Left ventricle myocardium inferior (tissue), 1 donor: Measurements from ENCODE around the gene AGTPBP1. TPM values are rescaled to one million over a fixed set of nuclear protein-coding genes. Genes with fewer than 3 reads are reported as not detected.

Experiments used
- DNase-seq: peaks from one replicate; pipeline ENCODE4 v3.0.0-alpha.2; 2020
- H3K27ac ChIP-seq: fragments of 200-600 bp; replicated peaks from 2 replicates; pipeline ENCODE4 v1.8.0; 2021
- H3K27me3 ChIP-seq: fragments of 200-600 bp; 2 replicates; pipeline ENCODE4 v1.8.0; 2021; ENCODE audit warnings: low read depth
- H3K36me3 ChIP-seq: fragments of 200-600 bp; 2 replicates; pipeline ENCODE4 v1.8.0; 2021
- H3K4me1 ChIP-seq: fragments of 200-600 bp; 2 replicates; pipeline ENCODE4 v1.8.0; 2021
- H3K4me3 ChIP-seq: fragments of 200-600 bp; 2 replicates; pipeline ENCODE4 v1.8.0; 2021; ENCODE audit warnings: mild to moderate bottlenecking, moderate library complexity
- H3K9me3 ChIP-seq: fragments of 200-600 bp; replicated peaks from 2 replicates; pipeline ENCODE4 v1.8.0; 2021
- intact Hi-C: fragments of 100-400 bp; cut with micrococcal nuclease; formaldehyde crosslinking; loops from one replicate; pipeline ENCODE4 v1.11.0; 2022
- total RNA-seq: library from RNA; stranded (reverse); fragmentation: NEBNext Ultra II Directional; extraction: Animal tissue kit (Norgen Biotek cat#: 25700); gene quantifications from one replicate; pipeline ENCODE4 v1.2.1, GENCODE V29; 2021
- TF ChIP-seq, protein P1 (sequence below): fragments of 200-600 bp; IDR thresholded peaks from 2 replicates; pipeline ENCODE4 v1.8.0; 2021; ENCODE audit warnings: antibody characterized with exemption, mild to moderate bottlenecking, borderline replicate concordance
- donor health status: DM: no; HTN: yes; CAD: no; lungs with severe emphysema.

Gene AGTPBP1
- total RNA-seq, 1 donor from 2014 or later: 52.5 TPM

DNA sequence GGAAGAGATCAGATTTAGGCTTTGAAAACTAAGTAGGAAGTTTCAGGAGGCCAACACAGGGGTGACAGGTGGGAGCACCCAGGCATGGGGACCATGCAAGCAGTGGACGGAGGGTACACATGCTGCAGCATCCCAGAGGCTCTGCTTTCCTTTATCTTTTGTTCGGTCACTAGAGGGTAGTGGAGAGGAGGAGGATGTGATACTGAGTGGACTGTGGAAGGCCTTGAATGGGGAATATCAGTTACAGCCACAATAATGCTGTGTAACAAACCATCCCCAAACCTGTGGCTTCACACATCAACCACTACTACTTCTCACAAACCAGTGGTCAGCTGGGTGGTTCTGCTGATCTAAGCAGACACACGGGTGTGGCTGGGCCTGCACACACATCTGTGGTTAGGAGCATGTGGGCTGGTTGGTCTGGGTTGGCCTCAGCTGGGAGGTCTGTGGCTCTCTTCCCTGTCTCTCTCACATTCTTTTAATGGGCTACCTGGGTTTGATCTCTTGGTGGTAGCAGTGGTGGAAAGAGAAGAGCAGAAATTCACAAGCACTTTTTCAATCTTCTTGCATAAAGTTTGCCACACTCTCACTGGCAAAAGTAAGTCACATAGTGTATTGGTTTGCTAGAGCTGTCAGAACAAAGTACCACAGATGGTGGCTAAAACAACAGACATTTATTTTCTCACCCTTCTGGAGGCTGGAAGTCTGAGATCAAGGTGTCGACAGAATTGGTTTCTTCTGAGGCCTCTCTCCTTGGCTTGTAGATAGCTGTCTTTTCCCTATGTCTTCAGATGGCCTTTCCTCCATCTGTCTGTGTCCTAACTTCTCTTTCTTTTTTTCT is 238.7 kb downstream of the AGTPBP1 start:
- DNase-seq: no peak
- Histone ChIP-seq H3K9me3 (peaks cover 18% of the 10 kb centered on the region), H3K4me1 (no peaks in the 10 kb centered on the region), H3K27me3 (peaks cover 2% of the 10 kb centered on the region), H3K27ac (no peak overlapping the region), H3K36me3 (no peaks in the 10 kb centered on the region), H3K4me3 (no peak overlapping the region)
- TF ChIP-seq, protein P1, sequence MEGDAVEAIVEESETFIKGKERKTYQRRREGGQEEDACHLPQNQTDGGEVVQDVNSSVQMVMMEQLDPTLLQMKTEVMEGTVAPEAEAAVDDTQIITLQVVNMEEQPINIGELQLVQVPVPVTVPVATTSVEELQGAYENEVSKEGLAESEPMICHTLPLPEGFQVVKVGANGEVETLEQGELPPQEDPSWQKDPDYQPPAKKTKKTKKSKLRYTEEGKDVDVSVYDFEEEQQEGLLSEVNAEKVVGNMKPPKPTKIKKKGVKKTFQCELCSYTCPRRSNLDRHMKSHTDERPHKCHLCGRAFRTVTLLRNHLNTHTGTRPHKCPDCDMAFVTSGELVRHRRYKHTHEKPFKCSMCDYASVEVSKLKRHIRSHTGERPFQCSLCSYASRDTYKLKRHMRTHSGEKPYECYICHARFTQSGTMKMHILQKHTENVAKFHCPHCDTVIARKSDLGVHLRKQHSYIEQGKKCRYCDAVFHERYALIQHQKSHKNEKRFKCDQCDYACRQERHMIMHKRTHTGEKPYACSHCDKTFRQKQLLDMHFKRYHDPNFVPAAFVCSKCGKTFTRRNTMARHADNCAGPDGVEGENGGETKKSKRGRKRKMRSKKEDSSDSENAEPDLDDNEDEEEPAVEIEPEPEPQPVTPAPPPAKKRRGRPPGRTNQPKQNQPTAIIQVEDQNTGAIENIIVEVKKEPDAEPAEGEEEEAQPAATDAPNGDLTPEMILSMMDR: no peak
- intact Hi-C loops: no loop called here

DNA sequence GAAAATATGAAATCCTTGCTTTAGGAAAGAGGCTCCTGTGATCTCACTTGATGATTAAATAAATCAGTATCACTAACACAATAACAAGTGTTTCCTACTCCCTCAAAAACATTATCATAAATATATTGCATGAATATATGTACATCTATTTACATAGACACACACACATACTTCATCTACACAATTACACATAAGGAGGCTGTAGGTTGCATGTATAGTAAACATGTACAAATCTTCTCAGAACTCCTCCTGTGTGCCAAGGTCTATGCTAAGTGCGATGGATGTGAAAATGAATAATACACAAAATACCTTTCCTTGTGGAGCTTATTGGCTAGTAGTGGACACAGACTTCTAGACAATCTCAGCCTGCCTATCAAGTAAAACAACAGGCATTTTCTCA is 239.9 kb downstream of the AGTPBP1 start:
- no peaks in the 10 kb centered on the region for H3K4me1 ChIP-seq
- peaks cover under 1% of the 10 kb centered on the region for H3K27me3 ChIP-seq
- intact Hi-C loops: no loop called here
- TF ChIP-seq, protein P1: no peak
- no peak overlapping the region for H3K4me3 ChIP-seq
- no peak for DNase-seq
- no peak overlapping the region for H3K27ac ChIP-seq
- H3K36me3 ChIP-seq: no peaks in the 10 kb centered on the region
- H3K9me3 ChIP-seq: peaks cover 19% of the 10 kb centered on the region

DNA sequence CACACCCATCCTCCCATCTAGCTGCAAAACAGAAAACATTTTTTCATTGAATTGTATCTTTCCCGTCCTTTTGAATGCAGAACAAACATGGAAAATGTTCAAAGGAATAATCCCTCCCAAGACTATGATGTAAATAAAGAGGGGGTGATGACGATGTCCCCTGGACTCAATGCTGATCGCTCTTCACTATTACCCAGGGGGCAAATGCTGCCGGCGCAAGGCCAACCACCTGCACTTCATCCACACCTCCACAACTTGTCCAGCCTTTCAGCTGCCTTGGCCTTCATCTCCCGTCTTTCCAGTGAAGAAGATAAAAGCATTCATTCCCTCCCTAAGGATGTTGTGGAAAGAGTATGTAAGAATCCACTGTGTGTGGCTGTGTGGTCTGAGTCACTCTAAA is 240.3 kb downstream of the AGTPBP1 start:
- DNase-seq: no peak

More for the DNA sequence above, 240.3 kb downstream of the AGTPBP1 start:
- TF ChIP-seq, protein P1: no peak
- Histone ChIP-seq H3K27me3 (no peaks in the 10 kb centered on the region), H3K9me3 (peaks cover 19% of the 10 kb centered on the region), H3K4me3 (no peak overlapping the region), H3K27ac (no peak overlapping the region), H3K4me1 (no peaks in the 10 kb centered on the region), H3K36me3 (no peaks in the 10 kb centered on the region)
- intact Hi-C loops: no loop called here

Other genes starting within 250 kb of the AGTPBP1 start
- gene NAA35, start 199.2 kb upstream of the AGTPBP1 start, total RNA-seq: 17.9 TPM